GM18907 (cell line): ENCODE results near the gene RAB11FIP3.

Source experiments
- ATAC-seq: cut with Tn5 transposase; IDR thresholded peaks from one replicate; pipeline ENCODE4 v1.9.1; 2021; ENCODE audit warnings: mild to moderate bottlenecking, moderate library complexity; ENCODE audit not compliant: unreplicated experiment

Gene RAB11FIP3

DNA sequence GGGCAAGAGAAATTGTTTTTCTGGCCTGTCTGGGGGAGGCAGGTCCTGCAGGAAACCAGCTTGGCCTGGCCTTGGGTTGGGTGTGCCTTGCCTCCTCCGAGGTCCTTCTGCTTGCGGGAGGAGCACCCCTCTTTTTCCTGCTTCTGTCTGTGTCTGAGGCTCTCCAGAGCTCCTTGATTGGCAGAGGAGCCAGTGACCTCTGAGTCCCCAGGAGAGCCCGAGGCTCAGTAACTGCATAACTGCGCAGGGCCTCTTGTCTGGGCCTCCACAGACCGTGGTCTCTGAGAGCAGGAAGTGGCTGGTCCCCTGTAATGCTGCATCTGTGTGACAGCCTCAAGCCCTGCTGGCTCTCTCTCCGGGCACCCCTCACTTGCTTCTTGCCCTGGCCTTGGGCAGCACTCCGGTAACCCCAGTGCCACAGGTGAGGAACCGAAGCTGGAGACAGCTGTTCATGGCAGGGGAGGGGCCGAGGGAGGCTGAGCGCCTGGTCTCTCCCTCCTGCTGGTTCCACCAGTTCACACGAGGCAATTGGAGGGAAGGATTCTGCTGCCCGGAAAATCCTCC is 103.6 kb downstream of the RAB11FIP3 start:
- ATAC-seq = no peak

DNA sequence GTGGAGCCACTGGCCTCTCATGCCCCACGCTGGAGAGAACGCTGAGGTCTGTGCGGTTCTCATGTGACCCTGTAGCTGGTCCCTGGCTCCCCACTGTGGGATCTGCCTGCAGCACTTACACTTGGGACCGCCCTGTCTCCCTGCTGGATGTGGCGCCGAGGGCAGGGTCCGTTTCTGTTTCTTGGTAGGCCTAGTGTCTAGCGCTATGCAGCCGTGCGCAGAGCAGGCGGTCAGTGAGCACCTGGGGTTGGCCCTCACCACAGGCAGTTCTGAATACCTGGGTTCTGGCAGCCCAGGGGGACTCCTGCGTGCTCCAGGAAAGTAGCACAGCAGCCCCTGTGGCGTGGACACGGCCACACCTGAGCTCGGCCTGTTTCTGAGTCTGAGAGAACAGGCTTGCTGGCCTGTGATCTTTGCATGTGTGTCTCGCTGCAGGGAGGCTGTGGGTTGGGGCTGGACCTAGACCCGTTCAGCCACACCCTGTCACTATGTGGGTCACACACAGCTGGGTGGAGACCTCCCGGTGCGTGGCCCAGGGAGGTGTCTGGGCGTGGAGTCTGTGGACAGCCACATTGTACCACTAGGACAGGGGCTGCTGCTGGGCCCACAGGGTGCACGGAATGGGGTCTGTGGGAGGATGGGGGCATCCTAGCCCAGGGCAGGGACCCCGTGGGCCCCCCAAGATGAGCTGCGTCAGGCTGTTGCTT is 104.8 kb downstream of the RAB11FIP3 start:
- ATAC-seq = no peak

DNA sequence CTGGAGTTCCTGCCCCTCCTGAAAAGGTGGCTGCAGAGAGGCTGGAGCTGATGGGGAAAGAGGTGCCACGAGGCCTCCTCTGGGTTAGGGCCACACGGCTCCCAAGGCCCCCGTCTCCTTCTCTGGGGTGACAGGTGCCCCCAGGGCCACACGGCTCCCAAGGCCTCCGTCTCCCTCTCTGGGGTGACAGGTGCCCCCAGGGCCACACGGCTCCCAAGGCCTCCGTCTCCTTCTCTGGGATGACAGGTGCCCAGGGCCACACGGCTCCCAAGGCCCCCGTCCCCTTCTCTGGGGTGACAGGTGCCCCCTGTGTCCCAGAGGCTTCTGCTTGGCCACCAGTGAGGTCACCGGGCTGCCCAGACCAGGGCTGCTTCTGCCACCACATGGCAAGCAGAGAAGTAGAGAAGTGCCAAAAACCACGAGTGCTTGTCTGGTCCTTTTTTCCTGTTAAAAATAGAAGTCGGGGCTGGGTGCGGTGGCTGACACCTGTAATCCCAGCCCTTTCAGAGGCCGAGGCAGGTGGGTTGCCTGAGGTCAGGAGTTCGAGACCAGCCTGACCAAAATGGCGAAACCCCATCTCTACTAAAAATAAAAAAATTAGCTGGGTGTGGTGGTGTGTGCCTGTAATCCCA is 106.2 kb downstream of the RAB11FIP3 start:
- ATAC-seq = no peak

DNA sequence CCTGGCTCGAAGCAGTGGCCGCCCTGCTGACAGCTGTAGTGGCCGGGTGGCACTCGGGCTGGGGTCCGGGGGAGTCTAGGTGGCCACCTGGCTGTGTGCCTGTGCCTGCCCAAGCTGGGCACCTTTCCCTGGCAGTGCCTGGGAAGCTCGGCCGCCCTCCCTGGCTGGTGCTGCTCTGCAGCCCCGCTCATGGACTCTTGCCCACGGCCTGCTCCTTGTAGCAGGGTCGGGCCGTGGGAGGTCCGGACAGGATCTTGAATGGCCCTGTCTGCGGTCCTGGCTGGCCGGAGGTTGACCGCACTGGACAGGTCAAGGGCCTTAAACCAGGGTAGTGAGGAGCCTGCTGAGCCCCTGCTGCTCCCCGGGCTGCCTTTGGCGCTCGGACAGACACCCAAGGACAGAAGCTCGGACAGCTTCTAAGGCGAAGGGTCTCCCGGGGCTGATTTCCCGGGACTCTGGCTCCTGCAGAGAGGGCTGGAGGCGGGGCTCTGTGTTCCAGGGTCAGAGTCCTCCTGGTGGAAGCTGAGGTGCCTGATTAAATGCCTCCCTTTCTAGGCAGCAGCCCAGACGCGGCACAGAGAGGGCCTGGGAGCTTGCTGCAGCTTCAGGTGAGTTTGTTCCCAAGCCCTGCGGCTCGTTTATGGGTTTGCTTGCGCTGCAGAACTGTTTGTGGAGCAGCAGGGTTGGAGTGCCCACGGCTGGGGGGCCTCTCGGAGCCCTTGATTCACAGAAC is 108.1 kb downstream of the RAB11FIP3 start:
- ATAC-seq = no peak

DNA sequence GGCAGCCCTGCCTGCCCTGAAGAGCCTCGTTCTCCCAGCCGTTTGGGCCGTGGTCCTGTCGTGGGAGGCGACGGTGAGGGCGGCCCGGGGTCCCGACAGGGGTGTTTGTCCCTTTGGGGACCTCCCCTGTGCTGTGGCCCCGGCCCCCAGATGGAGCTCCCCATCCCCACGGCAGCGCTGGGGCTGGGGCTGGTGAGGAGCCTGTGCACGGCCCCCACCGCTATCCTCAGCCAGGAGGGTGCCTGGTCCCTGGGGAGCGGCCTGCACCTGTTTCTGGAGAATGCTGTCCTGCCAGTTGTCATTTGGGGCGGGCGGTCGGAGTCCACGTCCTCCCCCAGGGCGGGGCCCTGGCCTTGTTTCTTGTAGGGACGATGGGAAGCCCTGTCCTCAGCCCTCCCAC is 108.7 kb downstream of the RAB11FIP3 start:
- no peak for ATAC-seq

DNA sequence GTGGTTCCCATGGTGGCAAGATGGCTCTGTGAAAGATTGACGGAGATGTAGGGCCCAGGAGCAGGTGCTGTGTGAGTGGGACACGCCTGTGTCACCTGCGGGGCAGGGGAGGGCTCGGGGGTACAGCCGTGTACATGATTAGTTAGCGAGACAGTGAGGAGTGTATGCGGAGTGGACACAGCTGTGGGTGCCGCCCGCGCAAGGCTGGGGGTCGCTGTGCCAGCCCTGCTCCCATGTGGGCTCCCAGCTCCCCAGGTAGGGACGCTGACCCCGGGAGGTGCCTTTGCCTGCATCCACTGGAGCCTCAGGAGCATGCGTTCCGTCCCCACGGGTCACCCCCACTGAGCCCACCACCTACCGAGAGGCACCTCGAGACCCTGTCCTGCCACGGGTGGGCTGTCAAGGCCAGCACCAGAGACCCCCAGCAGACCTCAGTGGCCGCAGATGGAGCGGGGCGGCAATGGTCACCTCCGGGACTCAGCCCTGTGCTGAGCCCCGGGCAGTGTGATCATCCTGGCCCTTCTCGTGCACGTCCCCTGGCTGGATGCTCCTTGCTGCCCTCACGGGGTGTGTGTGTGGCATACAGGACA is 109.5 kb downstream of the RAB11FIP3 start:
- no peak for ATAC-seq

DNA sequence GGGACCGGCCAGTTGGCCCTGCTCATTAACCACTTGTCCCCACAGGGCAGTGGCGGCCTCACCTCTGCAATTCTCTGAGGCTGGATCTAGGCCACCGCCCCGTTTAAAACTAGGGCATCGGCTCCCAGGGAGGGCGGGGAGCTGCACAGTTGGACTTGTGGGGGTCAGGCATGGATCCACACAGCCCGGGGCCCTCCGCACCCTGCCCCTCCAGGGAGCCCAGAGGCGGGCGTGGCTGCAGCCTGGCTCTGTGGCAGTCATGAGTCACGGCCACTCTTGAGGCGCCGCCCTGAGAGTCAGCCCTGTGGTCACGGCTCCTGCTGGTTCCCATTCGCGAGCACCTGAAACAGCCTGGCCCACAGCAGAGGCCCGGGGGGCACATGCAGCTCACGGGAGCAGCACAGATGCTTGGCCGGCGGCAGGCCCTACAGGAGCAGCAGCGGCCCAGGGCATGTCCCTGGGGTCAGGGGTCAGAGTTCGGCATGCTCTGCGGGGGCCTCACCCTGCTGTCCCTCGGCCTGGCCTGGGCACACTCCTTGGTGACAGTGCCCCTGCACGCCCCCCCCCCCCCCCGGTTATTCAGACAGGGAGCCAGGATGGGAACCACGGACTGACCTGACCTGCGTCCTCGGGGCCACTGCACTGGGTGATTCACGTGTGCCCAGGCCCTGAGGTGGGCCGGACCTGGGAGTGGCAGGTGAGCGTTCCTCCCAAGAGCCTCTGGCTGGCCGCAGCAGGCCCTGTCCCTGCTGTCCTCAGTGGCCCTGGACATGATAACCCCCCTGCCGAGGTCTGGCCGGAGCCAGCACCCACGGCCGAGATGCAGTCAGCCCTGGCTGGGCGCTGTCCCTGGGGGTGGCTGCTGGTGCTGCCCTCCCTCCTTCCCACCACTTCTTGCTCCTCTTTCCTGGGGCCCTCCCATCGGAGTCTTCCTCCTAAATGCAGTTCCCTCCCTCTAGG is 110.3 kb downstream of the RAB11FIP3 start:
- ATAC-seq = no peak

DNA sequence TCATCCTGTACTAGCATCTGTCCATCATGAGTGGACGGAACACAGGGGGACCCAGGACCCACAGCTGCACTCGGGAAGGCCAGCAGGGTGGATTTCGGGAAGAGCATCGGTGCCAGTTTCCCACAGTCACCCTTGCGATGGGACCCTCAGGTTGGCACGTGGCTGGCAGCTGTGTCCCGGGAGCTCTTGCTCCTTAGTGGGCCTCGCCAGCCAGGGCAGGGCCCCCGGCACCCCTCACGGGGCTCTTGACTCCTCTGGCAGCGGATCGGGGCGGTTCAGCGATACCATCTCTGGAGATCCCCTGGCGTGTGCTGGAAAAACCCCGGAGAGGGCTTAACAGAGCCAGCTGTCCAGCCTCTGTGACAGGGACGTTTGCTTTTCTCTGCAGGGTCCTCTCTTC is 111.3 kb downstream of the RAB11FIP3 start:
- no peak for ATAC-seq

DNA sequence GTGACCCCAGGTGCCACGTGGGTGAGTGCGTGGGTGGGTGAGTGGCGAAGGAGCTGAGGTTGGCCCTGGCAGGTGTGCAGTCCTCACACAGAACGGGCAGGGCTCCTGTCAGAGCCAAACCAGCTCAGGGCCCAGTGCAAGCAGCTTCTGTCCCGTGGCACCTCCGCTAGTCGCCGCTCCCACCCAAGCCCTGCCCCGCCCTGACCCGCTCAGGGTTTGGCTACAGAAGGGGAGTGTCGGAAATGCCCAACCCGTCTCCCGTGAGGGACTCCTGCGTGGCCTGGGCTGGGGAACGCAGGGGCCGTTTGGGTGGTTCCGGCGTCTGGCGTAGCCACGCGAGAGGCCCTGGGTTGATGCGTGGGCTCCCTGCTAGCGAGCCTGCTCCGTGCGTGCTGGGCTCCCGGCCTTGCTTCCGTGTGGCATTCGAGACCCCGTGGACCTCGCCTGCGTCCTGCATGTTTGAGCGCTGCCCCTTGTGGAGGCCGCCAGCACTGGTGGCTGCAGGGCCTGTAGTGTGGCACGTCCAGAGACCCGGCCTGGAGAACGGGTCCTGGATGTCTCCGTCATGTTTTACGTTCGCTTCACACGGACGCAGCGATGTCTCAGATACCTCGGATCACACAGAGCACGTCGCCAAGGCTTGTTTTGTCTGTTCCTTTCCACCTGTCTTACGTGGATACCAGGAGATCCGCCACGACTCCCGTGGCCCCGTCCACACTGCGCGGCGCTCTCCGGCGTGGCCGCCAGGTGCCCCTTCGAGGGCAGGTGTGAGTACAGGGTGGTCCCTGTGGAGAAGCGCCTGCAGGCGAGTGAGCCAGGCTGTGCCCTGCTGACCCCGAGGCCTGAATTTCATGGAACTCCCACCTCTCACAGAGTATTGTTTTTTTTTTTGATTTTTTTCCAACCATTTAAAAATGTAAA is 112.2 kb downstream of the RAB11FIP3 start:
- no peak for ATAC-seq

DNA sequence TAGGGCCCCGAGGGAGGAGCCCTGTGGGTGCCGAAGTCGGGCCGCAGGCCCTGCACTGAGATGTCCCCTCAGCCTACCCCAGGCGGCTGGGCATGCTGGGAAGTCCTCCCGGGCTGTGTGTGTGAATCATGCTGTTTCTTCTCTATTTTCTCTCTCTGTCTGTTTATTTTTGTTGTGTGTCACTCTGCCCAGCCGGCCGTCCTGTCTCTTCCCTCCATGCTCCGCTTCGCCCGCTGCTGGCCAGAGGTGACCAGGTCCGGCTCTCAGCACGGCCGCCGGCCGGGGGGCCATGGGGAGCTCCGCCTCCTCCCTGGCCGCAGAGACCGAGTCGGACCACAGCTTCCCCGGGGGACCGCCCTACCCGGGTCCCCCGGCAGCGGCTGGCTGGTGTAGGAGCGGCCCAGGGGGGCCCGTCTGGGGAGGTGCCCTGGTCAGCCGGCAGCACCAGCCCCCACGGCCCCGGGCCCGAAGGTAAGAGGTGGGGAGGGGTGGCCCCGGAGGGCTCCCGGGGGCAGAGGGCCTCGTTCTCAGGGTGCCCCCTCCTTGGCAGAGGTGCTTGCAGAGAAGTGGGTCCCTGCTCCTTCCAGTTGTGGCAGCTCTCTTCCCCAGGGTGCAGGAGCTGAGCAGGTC is 114.6 kb downstream of the RAB11FIP3 start:
- ATAC-seq = no peak

DNA sequence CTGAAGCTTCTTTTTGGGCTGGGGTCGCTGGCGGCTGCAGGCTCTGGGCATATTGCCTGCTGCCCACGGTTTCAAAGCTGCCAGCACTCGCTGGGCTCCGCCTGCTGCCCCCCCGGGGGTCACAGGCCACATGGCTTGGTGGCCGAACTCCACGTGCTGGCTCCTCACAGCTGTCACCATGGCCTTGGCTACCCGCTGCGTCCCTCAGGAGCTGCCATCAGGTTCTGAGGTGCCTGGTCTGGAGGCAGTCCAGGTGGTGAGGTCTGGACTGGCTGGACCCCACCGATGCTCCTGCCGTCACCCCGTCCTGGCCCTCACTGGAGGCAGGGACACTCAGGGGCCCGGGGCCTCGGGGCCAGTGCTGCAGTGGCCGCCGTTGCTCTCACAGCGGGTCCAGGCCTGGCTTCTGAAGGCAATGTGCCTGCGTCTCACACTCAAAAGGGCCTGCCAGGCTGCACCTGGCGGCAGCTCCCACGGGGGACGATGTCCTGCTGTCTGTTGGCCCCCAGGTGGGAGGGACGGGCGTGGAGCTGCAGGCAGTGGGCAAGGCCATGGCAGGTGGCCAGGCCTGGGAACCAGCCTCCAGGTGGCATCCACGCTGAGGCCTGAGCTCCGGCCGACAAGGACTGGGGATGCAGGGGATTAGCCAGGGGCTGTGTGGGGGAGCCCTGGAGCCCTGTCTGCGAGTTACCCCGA is 115.3 kb downstream of the RAB11FIP3 start:
- no peak for ATAC-seq

DNA sequence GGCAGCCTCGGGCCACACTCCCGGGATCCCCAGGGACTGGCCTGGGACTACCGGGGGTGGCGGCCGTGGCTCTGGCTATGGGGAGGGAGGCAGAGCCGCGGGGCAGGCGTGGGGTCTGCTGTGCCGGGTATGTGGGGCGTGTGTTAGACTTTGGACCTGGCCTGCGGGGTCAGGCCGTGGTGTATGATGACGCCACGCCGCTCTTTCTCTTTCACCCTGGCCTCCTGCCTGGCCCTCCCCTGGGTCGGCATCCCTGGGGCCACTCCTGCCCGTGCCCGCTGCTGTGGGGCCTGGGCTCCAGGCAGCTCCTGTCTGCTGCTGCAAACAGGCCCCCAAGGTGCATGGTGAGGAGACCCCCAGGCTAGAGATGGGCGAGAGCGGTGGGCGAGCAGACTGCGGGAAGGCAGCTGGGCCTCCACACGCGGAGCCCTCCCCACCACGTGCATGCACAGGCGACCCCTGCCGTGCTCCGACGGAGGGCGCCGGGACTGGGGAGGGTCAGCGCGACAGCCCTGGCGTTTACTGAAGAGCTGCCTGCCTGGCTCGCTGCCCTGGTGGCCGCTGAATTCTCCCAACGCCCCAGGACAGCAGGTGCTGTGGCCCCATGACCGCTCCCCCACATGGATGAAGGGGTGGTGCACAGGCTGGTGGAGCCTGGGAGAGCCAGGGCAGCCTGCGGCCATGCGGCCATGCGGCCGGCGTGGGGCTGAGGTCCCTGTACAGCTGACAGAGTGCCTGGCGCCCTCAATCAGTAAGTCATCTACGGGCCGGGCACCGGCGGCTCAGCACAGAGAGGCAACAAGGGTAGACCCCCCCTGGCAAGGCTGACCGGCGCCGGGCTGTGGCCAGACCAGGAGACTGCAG is 118.1 kb downstream of the RAB11FIP3 start:
- no peak for ATAC-seq

DNA sequence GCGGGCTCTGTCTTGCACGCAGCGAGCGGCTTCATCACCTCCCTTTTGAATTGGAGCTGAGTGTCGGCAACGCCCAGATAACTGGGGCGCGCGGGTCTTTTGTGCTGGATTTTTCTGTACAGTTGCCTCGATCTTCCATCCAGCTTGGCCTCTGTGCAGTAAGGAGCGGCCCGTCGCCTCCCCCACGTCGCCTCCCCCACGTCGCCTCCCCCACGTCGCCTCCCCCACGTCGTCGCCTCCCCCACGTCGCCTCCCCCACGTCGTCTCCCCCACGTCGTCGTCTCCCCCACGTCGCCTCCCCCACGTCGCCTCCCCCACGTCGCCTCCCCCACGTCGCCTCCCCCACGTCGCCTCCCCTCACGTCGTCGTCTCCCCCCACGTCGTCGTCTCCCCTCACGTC is 119.1 kb downstream of the RAB11FIP3 start:
- no peak for ATAC-seq

DNA sequence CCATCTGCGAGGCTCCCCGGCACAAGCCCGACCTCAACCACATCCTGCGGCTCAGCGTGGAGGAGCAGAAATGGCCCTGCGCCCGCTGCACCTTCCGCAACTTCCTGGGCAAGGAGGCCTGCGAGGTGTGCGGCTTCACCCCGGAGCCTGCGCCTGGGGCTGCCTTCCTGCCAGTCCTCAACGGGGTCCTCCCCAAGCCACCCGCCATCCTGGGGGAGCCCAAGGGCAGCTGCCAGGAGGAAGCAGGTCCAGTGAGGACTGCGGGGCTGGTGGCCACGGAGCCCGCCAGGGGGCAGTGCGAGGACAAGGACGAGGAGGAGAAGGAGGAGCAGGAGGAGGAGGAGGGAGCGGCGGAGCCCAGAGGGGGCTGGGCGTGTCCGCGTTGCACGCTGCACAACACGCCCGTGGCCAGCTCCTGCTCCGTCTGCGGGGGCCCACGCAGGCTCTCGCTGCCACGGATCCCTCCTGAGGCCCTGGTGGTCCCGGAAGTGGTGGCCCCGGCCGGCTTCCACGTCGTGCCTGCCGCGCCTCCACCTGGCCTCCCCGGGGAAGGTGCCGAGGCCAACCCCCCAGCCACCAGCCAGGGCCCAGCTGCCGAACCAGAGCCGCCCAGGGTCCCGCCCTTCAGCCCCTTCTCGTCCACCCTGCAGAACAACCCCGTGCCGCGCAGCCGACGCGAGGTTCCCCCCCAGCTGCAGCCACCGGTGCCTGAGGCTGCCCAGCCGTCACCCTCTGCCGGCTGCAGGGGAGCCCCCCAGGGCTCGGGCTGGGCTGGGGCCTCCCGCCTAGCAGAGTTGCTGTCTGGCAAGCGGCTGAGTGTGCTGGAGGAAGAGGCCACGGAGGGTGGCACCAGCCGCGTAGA is 121.7 kb downstream of the RAB11FIP3 start:
- no peak for ATAC-seq

DNA sequence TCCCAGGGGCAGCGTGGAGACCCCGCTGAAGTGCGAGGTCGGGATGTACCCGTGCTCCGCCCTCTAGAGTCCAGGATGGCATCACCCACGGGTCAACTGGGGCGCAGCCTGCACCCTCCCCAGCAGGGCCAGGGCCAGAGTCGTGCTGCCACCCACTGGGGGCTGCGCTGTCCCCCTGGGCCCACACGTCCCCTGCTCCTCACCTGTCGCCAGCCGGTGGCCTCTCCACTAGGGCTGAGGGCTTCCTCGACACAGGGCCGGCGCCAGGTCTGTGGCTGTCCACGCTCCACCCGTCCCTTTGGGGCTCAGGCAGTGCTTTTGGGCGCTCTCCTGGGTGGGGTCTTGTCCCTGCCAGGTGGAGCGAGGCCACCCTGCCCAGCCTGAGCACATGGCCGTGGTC is 123.1 kb downstream of the RAB11FIP3 start:
- ATAC-seq = no peak

DNA sequence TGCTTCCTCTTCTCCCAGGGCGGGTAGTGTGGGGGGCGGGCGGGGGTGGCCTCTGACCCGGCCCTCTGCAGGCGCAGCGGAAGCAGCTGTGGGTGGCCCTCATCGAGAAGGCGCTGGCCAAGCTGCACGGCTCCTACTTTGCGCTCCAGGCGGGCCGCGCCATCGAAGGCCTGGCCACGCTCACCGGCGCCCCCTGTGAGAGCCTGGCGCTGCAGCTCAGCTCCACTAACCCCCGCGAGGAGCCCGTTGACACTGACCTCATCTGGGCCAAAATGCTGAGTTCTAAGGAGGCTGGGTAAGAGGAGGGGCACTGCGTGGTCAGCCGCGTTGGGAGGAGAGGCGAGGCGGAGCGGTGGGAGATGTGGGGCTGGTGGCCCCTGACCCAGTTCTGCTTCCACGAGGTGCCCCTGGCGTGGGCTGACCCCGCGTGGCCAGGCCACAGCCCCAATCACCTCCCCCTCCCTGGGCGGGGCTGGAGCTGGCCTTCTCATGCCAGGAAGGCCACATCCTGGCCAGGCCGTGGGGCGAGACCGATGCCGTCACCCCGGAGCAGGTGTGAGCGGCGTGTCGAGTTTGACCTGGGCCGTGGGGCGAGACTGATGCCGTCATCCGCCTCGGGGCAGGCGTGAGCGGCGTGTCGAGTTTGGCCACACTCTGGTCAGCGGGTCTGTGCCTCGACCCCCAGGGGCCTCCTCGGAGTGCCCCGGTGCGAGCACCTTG is 124.3 kb downstream of the RAB11FIP3 start:
- ATAC-seq = no peak
